ENCODE results near the gene MATN1.
"Not testable (repeated sequence)": the region's sequence is repeated elsewhere in the genome, so short reads cannot be mapped to it uniquely, and the experiment has no call there.

The MATN1 gene

GRCh38 chr1:30723331-30723755, at the start of gene MATN1:
Gene MATN1, minus strand, starts transcription at chr1:30723585. Its CDS starts 34 bp downstream, at chr1:30723551.
- no peak for DNase-seq

- no peak for DNase-seq
These were observed 47.6 kb upstream of the MATN1 start for GRCh38 chr1:30771005-30771404.

GRCh38 chr1:30770150-30770549, 46.8 kb upstream of the MATN1 start:
- no peak for DNase-seq

GRCh38 chr1:30768830-30769718, 45.7 kb upstream of the MATN1 start:
- DNase-seq: no peak

- DNase-seq: no peak
These were observed 44.9 kb upstream of the MATN1 start for GRCh38 chr1:30768159-30768829.

- not testable (repeated sequence) for DNase-seq
These were observed 43.6 kb upstream of the MATN1 start for GRCh38 chr1:30766948-30767347.

- DNase-seq: no peak
These were observed 42.4 kb upstream of the MATN1 start for GRCh38 chr1:30765556-30766434.

GRCh38 chr1:30764939-30765555, 41.7 kb upstream of the MATN1 start:
- no peak for DNase-seq

GRCh38 chr1:30764396-30764795, 41.0 kb upstream of the MATN1 start:
- DNase-seq: no peak

- DNase-seq: no peak
These were observed 40.4 kb upstream of the MATN1 start for GRCh38 chr1:30763651-30764248.

GRCh38 chr1:30762930-30763650, 39.7 kb upstream of the MATN1 start:
- no peak for DNase-seq

- no peak for DNase-seq
These were observed 39.0 kb upstream of the MATN1 start for GRCh38 chr1:30762152-30762929.

- no peak for DNase-seq
These were observed 38.2 kb upstream of the MATN1 start for GRCh38 chr1:30761381-30762151.

- DNase-seq: no peak
These were observed 37.4 kb upstream of the MATN1 start for GRCh38 chr1:30760596-30761324.

GRCh38 chr1:30759718-30760281, 36.4 kb upstream of the MATN1 start:
- DNase-seq: no peak

- no peak for DNase-seq
These were observed 35.5 kb upstream of the MATN1 start for GRCh38 chr1:30758785-30759380.

GRCh38 chr1:30758121-30758688, 34.8 kb upstream of the MATN1 start:
- no peak for DNase-seq

Data from NCI-H1105 (cell line).